BE2C (cell line): ENCODE data around the gene HTRA3.

Source experiments
- DNase-seq: peaks from one replicate; pipeline ENCODE4 v3.0.0-alpha.2; 2020
- H3K27me3 ChIP-seq: fragments of 250-450 bp; sonication (Bioruptor Pico); 2 replicates; pipeline ENCODE4 v1.5.1; 2020; ENCODE audit warnings: mild to moderate bottlenecking
- H3K36me3 ChIP-seq: fragments of 250-450 bp; sonication (Bioruptor Pico); 2 replicates; pipeline ENCODE4 v1.5.1; 2020; ENCODE audit warnings: mild to moderate bottlenecking
- H3K4me1 ChIP-seq: fragments of 250-450 bp; sonication (Bioruptor Pico); 2 replicates; pipeline ENCODE4 v1.5.1; 2020
- H3K4me3 ChIP-seq: 2 replicates; pipeline ENCODE4 v1.5.1; 2011; ENCODE audit warnings: low read depth, low read length
- H3K9me3 ChIP-seq: fragments of 250-450 bp; sonication (Bioruptor Pico); 2 replicates; pipeline ENCODE4 v1.5.1; 2020
- TF ChIP-seq, protein P1 (sequence below): IDR thresholded peaks from 2 replicates; pipeline ENCODE4 v1.5.1; 2012; ENCODE audit warnings: mild to moderate bottlenecking, low read depth, low read length

The HTRA3 gene

DNA sequence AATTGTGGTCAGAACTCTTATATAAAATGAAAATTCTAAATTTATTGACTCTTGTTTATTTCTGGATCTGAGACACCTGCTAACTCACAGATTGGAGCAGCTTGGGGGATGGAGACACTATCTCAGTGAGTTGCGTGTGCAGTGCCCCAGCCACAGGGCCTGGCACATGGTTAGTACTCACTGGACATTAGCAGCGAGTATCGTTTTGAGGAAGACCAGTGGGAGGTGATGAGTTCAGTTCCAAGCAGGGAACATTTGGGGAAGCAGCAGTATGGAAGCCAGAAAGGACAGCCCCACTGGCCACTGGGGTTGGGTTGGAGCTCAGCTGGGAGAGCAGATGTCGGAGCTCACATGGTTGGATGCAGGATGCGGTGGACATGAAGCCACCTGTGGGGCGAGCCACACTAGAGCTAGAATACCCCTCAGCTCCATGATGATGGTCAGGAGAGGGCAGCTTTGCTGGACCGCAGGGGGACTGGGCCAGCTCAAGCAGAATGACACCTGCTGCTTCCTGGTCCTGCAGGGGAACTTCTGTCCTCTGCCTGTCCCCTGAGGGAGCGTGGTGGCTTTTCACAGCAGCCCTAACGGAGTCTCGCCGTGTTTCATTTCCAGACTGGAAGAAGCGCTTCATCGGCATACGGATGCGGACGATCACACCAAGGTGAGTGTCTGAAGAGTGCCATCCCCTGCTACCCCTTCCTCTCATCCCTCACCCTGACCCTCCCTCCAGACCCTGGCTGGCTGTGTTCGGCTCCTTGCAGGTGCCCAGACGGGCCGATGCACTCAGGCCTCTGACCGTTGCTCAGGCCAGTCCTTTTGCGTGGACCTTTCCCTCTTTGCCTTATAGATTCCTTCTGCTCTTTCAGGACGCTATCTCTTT is 32.5 kb downstream of the HTRA3 start:
- H3K4me1 ChIP-seq: peaks cover 6% of the 10 kb centered on the region

DNA sequence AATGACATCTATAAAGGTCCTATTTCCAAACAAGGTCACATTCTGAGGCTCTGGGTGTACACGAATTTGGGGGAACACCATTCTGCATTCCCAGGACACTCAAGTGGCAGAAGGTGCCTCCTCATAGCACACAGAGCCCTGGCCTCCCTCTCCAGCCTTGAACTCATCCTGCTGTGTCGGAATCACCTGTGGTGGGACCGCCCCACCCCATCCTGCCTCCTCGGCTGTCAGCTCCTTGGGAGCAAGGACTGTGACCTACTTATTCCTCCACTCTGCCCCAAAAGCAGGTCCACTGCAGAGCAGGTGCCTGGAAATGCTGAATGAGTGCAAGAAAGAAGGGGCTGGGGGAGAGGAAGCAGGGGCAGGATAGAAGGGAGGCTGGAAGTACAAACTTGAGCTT is 33.5 kb downstream of the HTRA3 start:
- Histone ChIP-seq H3K4me1 (peaks cover 6% of the 10 kb centered on the region), H3K36me3 (no peaks in the 10 kb centered on the region), H3K4me3 (no peak overlapping the region), H3K9me3 (no peaks in the 10 kb centered on the region), H3K27me3 (no peaks in the 10 kb centered on the region)
- TF ChIP-seq, protein P1, sequence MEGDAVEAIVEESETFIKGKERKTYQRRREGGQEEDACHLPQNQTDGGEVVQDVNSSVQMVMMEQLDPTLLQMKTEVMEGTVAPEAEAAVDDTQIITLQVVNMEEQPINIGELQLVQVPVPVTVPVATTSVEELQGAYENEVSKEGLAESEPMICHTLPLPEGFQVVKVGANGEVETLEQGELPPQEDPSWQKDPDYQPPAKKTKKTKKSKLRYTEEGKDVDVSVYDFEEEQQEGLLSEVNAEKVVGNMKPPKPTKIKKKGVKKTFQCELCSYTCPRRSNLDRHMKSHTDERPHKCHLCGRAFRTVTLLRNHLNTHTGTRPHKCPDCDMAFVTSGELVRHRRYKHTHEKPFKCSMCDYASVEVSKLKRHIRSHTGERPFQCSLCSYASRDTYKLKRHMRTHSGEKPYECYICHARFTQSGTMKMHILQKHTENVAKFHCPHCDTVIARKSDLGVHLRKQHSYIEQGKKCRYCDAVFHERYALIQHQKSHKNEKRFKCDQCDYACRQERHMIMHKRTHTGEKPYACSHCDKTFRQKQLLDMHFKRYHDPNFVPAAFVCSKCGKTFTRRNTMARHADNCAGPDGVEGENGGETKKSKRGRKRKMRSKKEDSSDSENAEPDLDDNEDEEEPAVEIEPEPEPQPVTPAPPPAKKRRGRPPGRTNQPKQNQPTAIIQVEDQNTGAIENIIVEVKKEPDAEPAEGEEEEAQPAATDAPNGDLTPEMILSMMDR: no peak
- peak; percentile 2 for DNase-seq

More for the DNA sequence above, 32.5 kb downstream of the HTRA3 start:
- Histone ChIP-seq H3K9me3 (no peaks in the 10 kb centered on the region), H3K27me3 (no peaks in the 10 kb centered on the region), H3K36me3 (no peaks in the 10 kb centered on the region), H3K4me3 (no peak overlapping the region)
- peak; percentile 1 for DNase-seq
- TF ChIP-seq, protein P1: no peak

DNA sequence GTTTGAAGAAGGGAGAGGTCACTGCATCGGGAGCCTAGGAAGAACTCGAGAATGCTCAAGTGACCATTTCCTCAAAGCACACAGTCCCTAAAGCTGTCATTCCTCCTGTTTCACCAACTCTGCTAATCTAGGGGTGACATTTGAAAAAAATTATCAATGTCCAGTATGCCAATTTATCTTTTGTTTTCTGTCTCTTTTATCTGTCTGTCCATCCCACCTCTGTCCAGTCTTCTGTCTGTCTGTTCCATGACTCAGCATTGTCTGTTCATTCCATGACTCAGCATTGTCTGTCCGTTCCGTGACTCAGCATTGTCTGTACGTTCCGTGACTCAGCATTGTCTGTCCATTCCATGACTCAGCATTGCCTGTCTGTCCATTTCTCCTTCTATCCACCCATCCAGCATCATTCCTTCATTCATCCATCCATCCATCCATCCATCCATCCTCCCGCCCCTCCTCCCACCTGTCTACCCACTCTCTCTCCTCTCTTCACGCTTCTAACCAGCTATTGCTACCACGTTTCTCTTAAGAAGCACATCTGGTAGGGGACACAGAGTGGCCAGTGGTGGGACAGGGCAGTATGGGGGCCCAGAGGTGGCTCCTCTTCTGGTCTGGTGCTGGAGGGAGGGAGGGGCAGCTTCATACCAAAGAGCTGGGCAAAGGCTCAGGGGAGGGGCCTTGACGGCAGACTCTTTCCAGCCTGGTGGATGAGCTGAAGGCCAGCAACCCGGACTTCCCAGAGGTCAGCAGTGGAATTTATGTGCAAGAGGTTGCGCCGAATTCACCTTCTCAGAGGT is 34.1 kb downstream of the HTRA3 start:
- Histone ChIP-seq H3K36me3 (no peaks in the 10 kb centered on the region), H3K9me3 (no peaks in the 10 kb centered on the region), H3K4me1 (peaks cover 6% of the 10 kb centered on the region), H3K4me3 (no peak overlapping the region), H3K27me3 (no peaks in the 10 kb centered on the region)
- TF ChIP-seq, protein P1: no peak
- peak; percentile 29 for DNase-seq

DNA sequence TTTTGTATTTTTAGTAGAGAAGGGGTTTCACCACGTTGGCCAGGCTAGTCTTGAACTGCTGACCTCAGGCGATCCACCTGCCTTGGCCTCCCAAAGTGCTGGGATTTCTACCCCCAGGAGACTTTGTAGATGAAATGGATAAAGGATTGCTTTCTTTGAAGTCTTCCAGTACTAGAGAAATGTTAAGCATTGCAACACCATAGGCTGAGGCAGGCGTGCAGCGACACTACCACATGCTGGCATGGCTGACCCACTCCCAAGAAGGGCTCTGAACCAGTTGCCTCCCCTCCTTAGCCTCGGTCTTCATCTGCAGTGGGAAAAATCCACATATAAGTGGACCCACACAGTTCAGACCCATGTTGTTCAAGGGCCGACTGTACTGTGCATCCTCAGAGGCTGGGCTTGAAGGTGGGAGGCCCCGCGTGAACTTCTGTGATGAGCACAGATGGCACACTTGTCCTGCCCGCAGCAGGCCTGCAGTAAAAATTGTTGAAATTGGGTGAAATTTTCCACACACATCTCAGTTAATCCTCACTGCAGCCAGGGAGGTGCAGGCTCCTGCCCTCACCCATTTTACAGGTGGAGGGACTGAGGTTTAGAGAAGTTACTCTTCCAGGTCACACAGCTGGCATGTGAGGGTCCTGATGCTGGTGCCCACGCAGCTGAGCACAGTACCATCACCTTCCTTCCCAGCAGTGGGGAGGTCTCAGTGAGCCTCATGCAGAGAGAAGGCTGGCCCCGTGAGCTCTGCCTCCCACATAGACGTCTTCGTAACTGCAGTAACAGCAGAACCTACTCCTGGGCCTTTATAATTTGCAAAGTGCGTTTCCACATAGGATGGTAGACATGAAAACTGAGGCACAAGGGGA is 35.5 kb downstream of the HTRA3 start:
- H3K36me3 ChIP-seq: no peaks in the 10 kb centered on the region
- peak; percentile 1 for DNase-seq
- TF ChIP-seq, protein P1: no peak
- no peaks in the 10 kb centered on the region for H3K27me3 ChIP-seq
- H3K9me3 ChIP-seq: no peaks in the 10 kb centered on the region
- peaks cover 6% of the 10 kb centered on the region for H3K4me1 ChIP-seq
- no peak overlapping the region for H3K4me3 ChIP-seq

DNA sequence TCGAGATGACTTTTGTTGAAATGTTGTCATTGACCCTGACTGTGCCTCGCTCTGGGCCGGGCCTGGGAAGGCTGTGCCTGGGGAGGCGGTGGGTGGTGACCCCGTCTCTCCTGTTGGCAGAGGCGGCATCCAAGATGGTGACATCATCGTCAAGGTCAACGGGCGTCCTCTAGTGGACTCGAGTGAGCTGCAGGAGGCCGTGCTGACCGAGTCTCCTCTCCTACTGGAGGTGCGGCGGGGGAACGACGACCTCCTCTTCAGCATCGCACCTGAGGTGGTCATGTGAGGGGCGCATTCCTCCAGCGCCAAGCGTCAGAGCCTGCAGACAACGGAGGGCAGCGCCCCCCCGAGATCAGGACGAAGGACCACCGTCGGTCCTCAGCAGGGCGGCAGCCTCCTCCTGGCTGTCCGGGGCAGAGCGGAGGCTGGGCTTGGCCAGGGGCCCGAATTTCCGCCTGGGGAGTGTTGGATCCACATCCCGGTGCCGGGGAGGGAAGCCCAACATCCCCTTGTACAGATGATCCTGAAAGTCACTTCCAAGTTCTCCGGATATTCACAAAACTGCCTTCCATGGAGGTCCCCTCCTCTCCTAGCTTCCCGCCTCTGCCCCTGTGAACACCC is 36.4 kb downstream of the HTRA3 start:
- peaks cover 6% of the 10 kb centered on the region for H3K4me1 ChIP-seq
- TF ChIP-seq, protein P1: no peak

More for the DNA sequence above, 36.4 kb downstream of the HTRA3 start:
- H3K36me3 ChIP-seq: no peaks in the 10 kb centered on the region
- no peaks in the 10 kb centered on the region for H3K9me3 ChIP-seq
- no peak overlapping the region for H3K4me3 ChIP-seq
- peak; percentile 7 for DNase-seq
- H3K27me3 ChIP-seq: no peaks in the 10 kb centered on the region
